ENCODE measurements around the gene NFIC.

GRCh38 chr19:3362217-3362906 lies 4.0 kb upstream of the NFIC start:
- TF ChIP-seq POLR2A (IDR thresholded peaks at IDR 0.05) (no peak), CTCF (IDR thresholded peaks at IDR 0.05) (no peak)
